B cell (primary cell): ENCODE measurements around the gene PTCHD1.

Source experiments
- EZH2 ChIP-seq: IDR thresholded peaks from 2 replicates; pipeline ENCODE4 v1.6.1; 2012; ENCODE audit warnings: borderline replicate concordance, low read depth, mild to moderate bottlenecking, moderate library complexity, low read length; ENCODE audit not compliant: insufficient read depth, poor library complexity, severe bottlenecking
- TF ChIP-seq, protein P1 (sequence below): fragments of 200-600 bp; IDR thresholded peaks from one replicate; pipeline ENCODE4 v1.8.0; 2022; ENCODE audit warnings: antibody characterized with exemption, mild to moderate bottlenecking

- TF ChIP-seq, protein P1, sequence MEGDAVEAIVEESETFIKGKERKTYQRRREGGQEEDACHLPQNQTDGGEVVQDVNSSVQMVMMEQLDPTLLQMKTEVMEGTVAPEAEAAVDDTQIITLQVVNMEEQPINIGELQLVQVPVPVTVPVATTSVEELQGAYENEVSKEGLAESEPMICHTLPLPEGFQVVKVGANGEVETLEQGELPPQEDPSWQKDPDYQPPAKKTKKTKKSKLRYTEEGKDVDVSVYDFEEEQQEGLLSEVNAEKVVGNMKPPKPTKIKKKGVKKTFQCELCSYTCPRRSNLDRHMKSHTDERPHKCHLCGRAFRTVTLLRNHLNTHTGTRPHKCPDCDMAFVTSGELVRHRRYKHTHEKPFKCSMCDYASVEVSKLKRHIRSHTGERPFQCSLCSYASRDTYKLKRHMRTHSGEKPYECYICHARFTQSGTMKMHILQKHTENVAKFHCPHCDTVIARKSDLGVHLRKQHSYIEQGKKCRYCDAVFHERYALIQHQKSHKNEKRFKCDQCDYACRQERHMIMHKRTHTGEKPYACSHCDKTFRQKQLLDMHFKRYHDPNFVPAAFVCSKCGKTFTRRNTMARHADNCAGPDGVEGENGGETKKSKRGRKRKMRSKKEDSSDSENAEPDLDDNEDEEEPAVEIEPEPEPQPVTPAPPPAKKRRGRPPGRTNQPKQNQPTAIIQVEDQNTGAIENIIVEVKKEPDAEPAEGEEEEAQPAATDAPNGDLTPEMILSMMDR, result no peak
- TF ChIP-seq EZH2, result no peak
Observed at GRCh38 chrX:23344904-23345271, 10.2 kb downstream of the PTCHD1 start.
